ENCODE results near the gene OSR1.
"Not testable (repeated sequence)": the region's sequence is repeated elsewhere in the genome, so short reads cannot be mapped to it uniquely, and the experiment has no call there.

- not testable (repeated sequence) for TF ChIP-seq POLR2AphosphoS5 (IDR thresholded peaks at IDR 0.05; ENCODE audit: low read depth, low read length); PBX3 (IDR thresholded peaks at IDR 0.05)
These were observed 52.4 kb downstream of the OSR1 start for GRCh38 chr2:19306065-19306464.

Measured in SK-N-SH (cell line).